A549 (cell line): ENCODE results near the gene NEK2. TPM values are rescaled to one million over a fixed set of nuclear protein-coding genes. Genes with fewer than 3 reads are reported as not detected.

Source experiments
- ATAC-seq, 2 experiments: fragments of 200-7000 bp in 1 of 2; fragments of >200 bp in 1 of 2; cut with Nextera tagmentation in 1 of 2; cut with Tn5 transposase in 1 of 2; 3 replicates each; pipeline versions ENCODE4 v1.8.0 to v1.9.1; 2018 to 2020; ENCODE audit warnings: mild to moderate bottlenecking in 1 of 2, moderate library complexity in 1 of 2
- CTCF ChIA-PET: fragments of 300-600 bp; sonication (Branson Sonifier 250); formaldehyde crosslinking; extraction: SDS; loops from one replicate; lab custom pipeline; 2021; ENCODE audit warnings: antibody characterized with exemption, inconsistent platforms; lab: Yijun Ruan, JAX
- POLR2A ChIA-PET: fragments of 350-600 bp; formaldehyde crosslinking; extraction: SDS; loops from one replicate; lab custom pipeline; 2021; ENCODE audit warnings: antibody characterized with exemption, inconsistent platforms; lab: Yijun Ruan, JAX
- DNase-seq, 2 experiments: peaks; one replicate each; pipeline versions ENCODE4 v3.0.0 to v3.0.0-alpha.2; 2011 to 2016; ENCODE audit warnings: low read depth in 1 of 2, low spot score in 1 of 2
- FAIRE-seq: peaks from 2 replicates; lab custom pipeline; 2011; peaks lifted over from hg19 to GRCh38; lab: Jason Lieb, UNC
- H3K27ac ChIP-seq, 2 experiments: fragments of >200 bp; sonication (Bioruptor Twin); formaldehyde crosslinking; 3 replicates each; pipeline ENCODE4 v1.5.1; 2016 to 2017
- H3K4me1 ChIP-seq: fragments of >200 bp; sonication (Bioruptor Twin); formaldehyde crosslinking; 3 replicates; pipeline ENCODE4 v1.6.1; 2016
- H3K4me2 ChIP-seq: fragments of >200 bp; sonication (Bioruptor Twin); formaldehyde crosslinking; 3 replicates; pipeline ENCODE4 v1.6.1; 2016
- H3K4me3 ChIP-seq: fragments of >200 bp; sonication (Bioruptor Twin); formaldehyde crosslinking; 3 replicates; pipeline ENCODE4 v1.5.1; 2016
- H3K9me3 ChIP-seq: fragments of >200 bp; sonication (Bioruptor Twin); formaldehyde crosslinking; 3 replicates; pipeline ENCODE4 v1.6.1; 2016
- CHD2 ChIP-seq: fragments of 150-350 bp; IDR thresholded peaks from 2 replicates; pipeline ENCODE4 v1.6.1; 2014; ENCODE audit warnings: low read length; ENCODE audit not compliant: partially characterized antibody
- CHD4 ChIP-seq: fragments of 200-600 bp; sonication (generic); IDR thresholded peaks from 2 replicates; pipeline ENCODE4 v1.6.1; 2016; ENCODE audit warnings: antibody characterized with exemption, mild to moderate bottlenecking, borderline replicate concordance
- HDAC2 ChIP-seq: fragments of 200-600 bp; sonication (generic); IDR thresholded peaks from 2 replicates; pipeline ENCODE4 v1.6.1; 2016
- HOXB5 ChIP-seq: fragments of 250-450 bp; sonication (Bioruptor Pico); IDR thresholded peaks from 2 replicates; pipeline ENCODE4 v1.5.0; 2020; ENCODE audit warnings: mild to moderate bottlenecking, moderate library complexity
- MYC ChIP-seq: IDR thresholded peaks from 2 replicates; pipeline ENCODE4 v1.6.1; 2012; ENCODE audit warnings: mild to moderate bottlenecking, inconsistent platforms, low read length, improper control_type of control experiment, borderline replicate concordance
- PHF8 ChIP-seq: fragments of 200-600 bp; sonication (generic); IDR thresholded peaks from 2 replicates; pipeline ENCODE4 v1.6.1; 2016; ENCODE audit warnings: low read depth, mild to moderate bottlenecking, antibody characterized with exemption, moderate library complexity, borderline replicate concordance
- POLR2A ChIP-seq: IDR thresholded peaks from 2 replicates; pipeline ENCODE4 v1.6.1; 2012; ENCODE audit warnings: mild to moderate bottlenecking, low read length
- RAD21 ChIP-seq, 2 experiments: fragments of >200 bp in 1 of 2; sonication (Bioruptor Twin) in 1 of 2; formaldehyde crosslinking in 1 of 2; IDR thresholded peaks in 1 of 2; conservative IDR thresholded peaks in 1 of 2; 2 replicates in 1 of 2; 3 replicates in 1 of 2; pipeline ENCODE4 v1.6.1; 2012 to 2018; ENCODE audit warnings: inconsistent platforms in 1 of 2
- RNF2 ChIP-seq: fragments of 200-600 bp; sonication (generic); IDR thresholded peaks from 2 replicates; pipeline ENCODE4 v1.6.1; 2016; ENCODE audit warnings: low read depth, mild to moderate bottlenecking, antibody characterized with exemption, moderate library complexity, borderline replicate concordance
- SMC3 ChIP-seq: fragments of >200 bp; sonication (Bioruptor Twin); formaldehyde crosslinking; IDR thresholded peaks from 3 replicates; pipeline ENCODE4 v1.6.1; 2018; ENCODE audit warnings: inconsistent platforms
- ZC3H11A ChIP-seq: fragments of 450-650 bp; IDR thresholded peaks from 2 replicates; pipeline ENCODE4 v1.6.1; 2014; ENCODE audit warnings: antibody characterized with exemption, mild to moderate bottlenecking
- ZSCAN20 ChIP-seq: fragments of 250-450 bp; sonication (Bioruptor Pico); IDR thresholded peaks from 2 replicates; pipeline ENCODE4 v1.8.0; 2022; ENCODE audit warnings: mild to moderate bottlenecking, moderate library complexity
- WGBS: methylation state at CpG from one replicate; pipeline ENCODE4 v1.1.6; 2017; ENCODE audit errors: missing lambda C conversion rate; 5-methylcytosine and 5-hydroxymethylcytosine counted together
- polyA plus RNA-seq, 4 experiments: library from polyadenylated mRNA; depleted of rRNA in 3 of 4; stranded (reverse); fragments of >200 nt; fragmentation: RNase III in 1 of 4; extraction: RNeasy Plus Mini Kit Qiagen cat#74134 plus additional on column Dnase treatment in 1 of 4; gene quantifications; 2 replicates in 3 of 4; 3 replicates in 1 of 4; pipeline ENCODE4 v1.2.3, GENCODE V29; 2011 to 2017
- TF ChIP-seq, protein P1 (sequence below): fragments of 250-450 bp; sonication (Bioruptor Pico); IDR thresholded peaks from 2 replicates; pipeline ENCODE4 v1.5.0; 2020; ENCODE audit warnings: low read depth, mild to moderate bottlenecking, moderate library complexity
- TF ChIP-seq, protein P2 (sequence below): IDR thresholded peaks from 2 replicates; pipeline ENCODE4 v1.6.1; 2012
- TF ChIP-seq, protein P3 (sequence below): IDR thresholded peaks from 2 replicates; pipeline ENCODE4 v1.6.1; 2012
- TF ChIP-seq, protein P4 (sequence below): fragments of >200 bp; sonication (Bioruptor Twin); formaldehyde crosslinking; IDR thresholded peaks from 2 replicates; pipeline ENCODE4 v1.6.1; 2016
- TF ChIP-seq, protein P5 (sequence below): IDR thresholded peaks from 2 replicates; pipeline ENCODE4 v1.6.1; 2012; ENCODE audit warnings: low read depth, borderline replicate concordance
- TF ChIP-seq, protein P6 (sequence below): fragments of 150-350 bp; IDR thresholded peaks from 2 replicates; pipeline ENCODE4 v1.6.1; 2014; ENCODE audit warnings: low read depth, mild to moderate bottlenecking, low read length
- TF ChIP-seq, protein P7 (sequence below): fragments of 250-450 bp; sonication (Bioruptor Pico); IDR thresholded peaks from 2 replicates; pipeline ENCODE4 v1.5.0; 2021; ENCODE audit warnings: mild to moderate bottlenecking, moderate library complexity, borderline replicate concordance
- TF ChIP-seq, protein P8 (sequence below): fragments of 200-600 bp; sonication (generic); IDR thresholded peaks from 2 replicates; pipeline ENCODE4 v1.6.1; 2016; ENCODE audit warnings: antibody characterized with exemption, mild to moderate bottlenecking, moderate library complexity

The NEK2 gene
- polyA plus RNA-seq, 2 of the 4 experiments (the other 2 are of a cell fraction): 42.0 to 65.3 TPM

DNA sequence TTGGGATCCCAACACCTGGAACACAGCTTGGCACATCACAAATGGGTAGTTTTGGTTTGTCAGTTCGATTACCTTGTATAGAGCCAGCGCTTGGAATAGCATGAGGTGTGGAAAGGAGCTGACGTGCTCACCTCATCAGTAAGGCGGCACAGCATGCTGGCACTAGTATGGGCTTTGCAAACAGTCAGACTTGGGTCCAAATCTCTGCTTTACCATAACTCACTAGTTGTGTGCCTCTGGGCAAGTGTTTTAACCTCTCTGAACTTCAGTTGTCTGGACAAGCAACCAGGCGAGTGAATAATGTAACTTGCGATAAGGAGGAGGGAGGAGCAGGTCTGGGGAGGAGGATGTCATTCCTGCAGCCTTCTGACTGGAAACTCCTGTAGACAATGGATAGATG lies 26.3 kb upstream of the NEK2 start:
- H3K4me2 ChIP-seq: no peak overlapping the region
- H3K4me3 ChIP-seq: no peak overlapping the region
- TF ChIP-seq, protein P1, sequence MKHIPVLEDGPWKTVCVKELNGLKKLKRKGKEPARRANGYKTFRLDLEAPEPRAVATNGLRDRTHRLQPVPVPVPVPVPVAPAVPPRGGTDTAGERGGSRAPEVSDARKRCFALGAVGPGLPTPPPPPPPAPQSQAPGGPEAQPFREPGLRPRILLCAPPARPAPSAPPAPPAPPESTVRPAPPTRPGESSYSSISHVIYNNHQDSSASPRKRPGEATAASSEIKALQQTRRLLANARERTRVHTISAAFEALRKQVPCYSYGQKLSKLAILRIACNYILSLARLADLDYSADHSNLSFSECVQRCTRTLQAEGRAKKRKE (CRISPR knock-in tag): no peak
- TF ChIP-seq CHD2: no peak
- no peak for TF ChIP-seq HOXB5 (CRISPR knock-in tag)
- TF ChIP-seq, protein P2, sequence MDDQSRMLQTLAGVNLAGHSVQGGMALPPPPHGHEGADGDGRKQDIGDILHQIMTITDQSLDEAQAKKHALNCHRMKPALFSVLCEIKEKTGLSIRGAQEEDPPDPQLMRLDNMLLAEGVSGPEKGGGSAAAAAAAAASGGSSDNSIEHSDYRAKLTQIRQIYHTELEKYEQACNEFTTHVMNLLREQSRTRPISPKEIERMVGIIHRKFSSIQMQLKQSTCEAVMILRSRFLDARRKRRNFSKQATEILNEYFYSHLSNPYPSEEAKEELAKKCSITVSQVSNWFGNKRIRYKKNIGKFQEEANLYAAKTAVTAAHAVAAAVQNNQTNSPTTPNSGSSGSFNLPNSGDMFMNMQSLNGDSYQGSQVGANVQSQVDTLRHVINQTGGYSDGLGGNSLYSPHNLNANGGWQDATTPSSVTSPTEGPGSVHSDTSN: no peak
- TF ChIP-seq POLR2A: no peak
- no peak for TF ChIP-seq MYC
- TF ChIP-seq RNF2: no peak
- TF ChIP-seq ZSCAN20 (CRISPR knock-in tag): no peak
- TF ChIP-seq, protein P3, sequence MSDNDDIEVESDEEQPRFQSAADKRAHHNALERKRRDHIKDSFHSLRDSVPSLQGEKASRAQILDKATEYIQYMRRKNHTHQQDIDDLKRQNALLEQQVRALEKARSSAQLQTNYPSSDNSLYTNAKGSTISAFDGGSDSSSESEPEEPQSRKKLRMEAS: no peak
- TF ChIP-seq, protein P4, sequence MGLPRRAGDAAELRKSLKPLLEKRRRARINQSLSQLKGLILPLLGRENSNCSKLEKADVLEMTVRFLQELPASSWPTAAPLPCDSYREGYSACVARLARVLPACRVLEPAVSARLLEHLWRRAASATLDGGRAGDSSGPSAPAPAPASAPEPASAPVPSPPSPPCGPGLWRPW: no peak
- DNase-seq (no peak), ATAC-seq (no peak), FAIRE-seq (no peak)
- H3K27ac ChIP-seq: no peak overlapping the region
- no peaks in the 10 kb centered on the region for H3K9me3 ChIP-seq
- ChIA-PET CTCF (interaction anchor here (4.9 kb wide), 1 partner anchor 242 kb away, joined by 61 read pairs; no protein-coding TSS in a partner anchor), POLR2A (no interaction called here)
- 93% methylated on average over 6 of the region's 6 CpGs for WGBS
- H3K4me1 ChIP-seq: peaks cover 12% of the 10 kb centered on the region; the same call in 2 of the 3 replicates

DNA sequence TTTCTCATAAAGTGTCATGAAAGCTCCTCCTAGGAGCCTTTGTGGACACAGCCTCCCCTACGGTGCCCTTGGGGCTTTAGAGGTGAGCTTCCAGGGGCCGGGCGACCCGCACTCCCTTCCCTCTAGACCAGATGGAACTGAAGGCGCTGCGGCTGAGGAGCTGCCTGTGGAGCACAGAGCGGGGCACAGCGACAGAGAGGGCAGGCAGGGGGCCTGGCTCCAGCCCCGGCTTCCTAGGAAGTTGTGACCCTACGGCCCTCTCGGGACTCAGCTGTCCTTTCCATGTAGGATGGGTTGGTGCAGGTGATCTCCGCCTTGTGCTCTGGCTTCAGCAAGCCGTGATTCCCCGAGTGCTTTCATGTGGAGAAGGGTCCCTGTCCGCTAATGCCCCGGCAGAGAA lies 23.6 kb upstream of the NEK2 start:
- DNase-seq: no peak
- CTCF ChIA-PET: interaction anchor here (0.6 to 5.0 kb wide), 67 partner anchors 9 to 1261 kb away, joined by 3 to 100 read pairs (median 8); partner anchors contain the start of genes DTL, INTS7 and NEK2
- H3K4me3 ChIP-seq: no peak overlapping the region
- POLR2A ChIA-PET: interaction anchor here (0.7 to 1.6 kb wide), 2 partner anchors 197 to 337 kb away, joined by 3 to 10 read pairs; partner anchors contain the start of genes DTL and INTS7
- peak overlapping the region; percentile 62 for H3K4me2 ChIP-seq
- WGBS: 94% methylated on average over 16 of the region's 16 CpGs
- H3K4me1 ChIP-seq: peaks cover 8% of the 10 kb centered on the region; the same call in 2 of the 3 replicates
- no peaks in the 10 kb centered on the region for H3K9me3 ChIP-seq
- FAIRE-seq: no peak
- H3K27ac ChIP-seq: peak overlapping the region; percentile 66 to 80
- ATAC-seq: peak; percentile 38 to 45; a peak in 4 of 6 replicates
- TF ChIP-seq HDAC2 (no peak), ZC3H11A (no peak), PHF8 (no peak), CHD4 (no peak)
- TF ChIP-seq, protein P5, sequence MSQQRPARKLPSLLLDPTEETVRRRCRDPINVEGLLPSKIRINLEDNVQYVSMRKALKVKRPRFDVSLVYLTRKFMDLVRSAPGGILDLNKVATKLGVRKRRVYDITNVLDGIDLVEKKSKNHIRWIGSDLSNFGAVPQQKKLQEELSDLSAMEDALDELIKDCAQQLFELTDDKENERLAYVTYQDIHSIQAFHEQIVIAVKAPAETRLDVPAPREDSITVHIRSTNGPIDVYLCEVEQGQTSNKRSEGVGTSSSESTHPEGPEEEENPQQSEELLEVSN: no peak
- TF ChIP-seq, protein P6, sequence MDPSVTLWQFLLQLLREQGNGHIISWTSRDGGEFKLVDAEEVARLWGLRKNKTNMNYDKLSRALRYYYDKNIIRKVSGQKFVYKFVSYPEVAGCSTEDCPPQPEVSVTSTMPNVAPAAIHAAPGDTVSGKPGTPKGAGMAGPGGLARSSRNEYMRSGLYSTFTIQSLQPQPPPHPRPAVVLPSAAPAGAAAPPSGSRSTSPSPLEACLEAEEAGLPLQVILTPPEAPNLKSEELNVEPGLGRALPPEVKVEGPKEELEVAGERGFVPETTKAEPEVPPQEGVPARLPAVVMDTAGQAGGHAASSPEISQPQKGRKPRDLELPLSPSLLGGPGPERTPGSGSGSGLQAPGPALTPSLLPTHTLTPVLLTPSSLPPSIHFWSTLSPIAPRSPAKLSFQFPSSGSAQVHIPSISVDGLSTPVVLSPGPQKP: no peak
- TF ChIP-seq, all 56 proteins: peak for 0

DNA sequence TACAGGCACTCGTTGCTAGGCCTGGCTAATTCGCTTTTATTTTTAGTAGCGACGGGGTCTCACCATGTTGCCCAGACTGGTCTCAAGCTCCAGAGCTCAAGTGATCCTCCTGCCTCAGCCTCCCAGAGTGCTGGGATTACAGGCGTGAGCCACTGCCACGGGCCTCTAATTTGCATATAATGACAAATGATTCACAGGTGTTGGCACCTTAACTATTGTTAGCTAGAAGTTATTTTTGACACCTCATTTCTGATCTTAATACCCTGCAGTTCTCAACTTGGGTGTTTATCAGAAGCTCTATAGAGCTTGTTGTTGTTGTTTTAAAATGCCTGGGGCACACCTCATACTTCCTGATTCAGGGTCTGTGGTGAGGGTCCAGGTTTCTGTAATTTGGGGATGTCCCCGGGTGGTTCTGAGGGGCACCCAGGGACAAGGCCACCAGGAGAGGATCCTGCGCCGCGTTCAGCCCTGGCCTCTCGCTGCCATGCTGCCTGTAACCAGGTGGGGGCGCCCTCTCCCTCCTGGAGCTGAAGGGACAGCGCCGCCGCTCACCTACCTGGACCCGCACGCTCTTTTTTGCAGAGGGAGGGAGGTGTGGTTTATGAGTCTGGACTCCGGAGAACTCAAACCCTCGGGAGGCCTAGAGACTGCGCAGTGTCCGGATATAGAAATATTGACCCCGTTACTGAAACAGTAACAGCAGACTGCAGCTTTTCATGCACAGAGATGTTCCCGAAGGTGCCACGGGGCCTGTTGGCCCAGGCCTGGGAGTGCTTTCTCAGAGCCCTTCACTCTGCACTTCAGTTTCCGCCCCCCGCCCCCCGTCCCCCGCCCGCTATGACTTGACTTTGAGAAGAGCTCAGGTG lies 23.0 kb upstream of the NEK2 start:
- peaks cover 8% of the 10 kb centered on the region; the same call in 2 of the 3 replicates for H3K4me1 ChIP-seq
- POLR2A ChIA-PET: interaction anchor here (0.7 to 1.6 kb wide), 3 partner anchors 198 to 337 kb away, joined by 3 to 10 read pairs (median 3); partner anchors contain the start of genes DTL and INTS7
- H3K27ac ChIP-seq: peak overlapping the region; percentile 66 to 80
- DNase-seq (peak; percentile 81), FAIRE-seq (no peak), ATAC-seq (peak; percentile 95 to 99)
- peak overlapping the region; percentile 62 for H3K4me2 ChIP-seq
- WGBS: 21% methylated on average over 29 of the region's 29 CpGs
- no peak overlapping the region for H3K4me3 ChIP-seq
- no peaks in the 10 kb centered on the region for H3K9me3 ChIP-seq
- CTCF ChIA-PET: interaction anchor here (0.6 to 5.0 kb wide), 87 partner anchors 8 to 1371 kb away, joined by 3 to 100 read pairs (median 5); partner anchors contain the start of genes DTL, INTS7 and NEK2
- TF ChIP-seq SMC3 (peak; percentile 99), MYC (peak; percentile 62; the same call in 1 of the 2 replicates), RAD21 (conservative IDR thresholded peaks at IDR 0.05 in 1 of 2, IDR thresholded peaks at IDR 0.05 in 1 of 2) (peak; percentile 99)
- TF ChIP-seq, protein P7, sequence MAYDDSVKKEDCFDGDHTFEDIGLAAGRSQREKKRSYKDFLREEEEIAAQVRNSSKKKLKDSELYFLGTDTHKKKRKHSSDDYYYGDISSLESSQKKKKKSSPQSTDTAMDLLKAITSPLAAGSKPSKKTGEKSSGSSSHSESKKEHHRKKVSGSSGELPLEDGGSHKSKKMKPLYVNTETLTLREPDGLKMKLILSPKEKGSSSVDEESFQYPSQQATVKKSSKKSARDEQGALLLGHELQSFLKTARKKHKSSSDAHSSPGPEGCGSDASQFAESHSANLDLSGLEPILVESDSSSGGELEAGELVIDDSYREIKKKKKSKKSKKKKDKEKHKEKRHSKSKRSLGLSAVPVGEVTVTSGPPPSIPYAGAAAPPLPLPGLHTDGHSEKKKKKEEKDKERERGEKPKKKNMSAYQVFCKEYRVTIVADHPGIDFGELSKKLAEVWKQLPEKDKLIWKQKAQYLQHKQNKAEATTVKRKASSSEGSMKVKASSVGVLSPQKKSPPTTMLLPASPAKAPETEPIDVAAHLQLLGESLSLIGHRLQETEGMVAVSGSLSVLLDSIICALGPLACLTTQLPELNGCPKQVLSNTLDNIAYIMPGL (CRISPR knock-in tag): no peak
- TF ChIP-seq, protein P8, sequence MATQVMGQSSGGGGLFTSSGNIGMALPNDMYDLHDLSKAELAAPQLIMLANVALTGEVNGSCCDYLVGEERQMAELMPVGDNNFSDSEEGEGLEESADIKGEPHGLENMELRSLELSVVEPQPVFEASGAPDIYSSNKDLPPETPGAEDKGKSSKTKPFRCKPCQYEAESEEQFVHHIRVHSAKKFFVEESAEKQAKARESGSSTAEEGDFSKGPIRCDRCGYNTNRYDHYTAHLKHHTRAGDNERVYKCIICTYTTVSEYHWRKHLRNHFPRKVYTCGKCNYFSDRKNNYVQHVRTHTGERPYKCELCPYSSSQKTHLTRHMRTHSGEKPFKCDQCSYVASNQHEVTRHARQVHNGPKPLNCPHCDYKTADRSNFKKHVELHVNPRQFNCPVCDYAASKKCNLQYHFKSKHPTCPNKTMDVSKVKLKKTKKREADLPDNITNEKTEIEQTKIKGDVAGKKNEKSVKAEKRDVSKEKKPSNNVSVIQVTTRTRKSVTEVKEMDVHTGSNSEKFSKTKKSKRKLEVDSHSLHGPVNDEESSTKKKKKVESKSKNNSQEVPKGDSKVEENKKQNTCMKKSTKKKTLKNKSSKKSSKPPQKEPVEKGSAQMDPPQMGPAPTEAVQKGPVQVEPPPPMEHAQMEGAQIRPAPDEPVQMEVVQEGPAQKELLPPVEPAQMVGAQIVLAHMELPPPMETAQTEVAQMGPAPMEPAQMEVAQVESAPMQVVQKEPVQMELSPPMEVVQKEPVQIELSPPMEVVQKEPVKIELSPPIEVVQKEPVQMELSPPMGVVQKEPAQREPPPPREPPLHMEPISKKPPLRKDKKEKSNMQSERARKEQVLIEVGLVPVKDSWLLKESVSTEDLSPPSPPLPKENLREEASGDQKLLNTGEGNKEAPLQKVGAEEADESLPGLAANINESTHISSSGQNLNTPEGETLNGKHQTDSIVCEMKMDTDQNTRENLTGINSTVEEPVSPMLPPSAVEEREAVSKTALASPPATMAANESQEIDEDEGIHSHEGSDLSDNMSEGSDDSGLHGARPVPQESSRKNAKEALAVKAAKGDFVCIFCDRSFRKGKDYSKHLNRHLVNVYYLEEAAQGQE: no peak
